Liver (tissue), 9 donors: ENCODE data around the gene PHAX. TPM values are rescaled to one million over a fixed set of nuclear protein-coding genes. Genes with fewer than 3 reads are reported as not detected.

Experiments
- DNase-seq: peaks from one replicate; pipeline ENCODE4 v3.0.0-alpha.2; 2017; ENCODE audit warnings: low spot score
- H3K27ac ChIP-seq, 2 donors: one replicate each; pipeline ENCODE4 v1.7.0; 2013; ENCODE audit warnings: inconsistent platforms in 2 of 2, low read length in 2 of 2, control low read depth in 1 of 2, low read depth in 1 of 2, mild to moderate bottlenecking in 1 of 2
- H3K27me3 ChIP-seq, 4 donors: one replicate each; pipeline versions ENCODE4 v1.6.1 to v1.7.0; 2013; ENCODE audit warnings: low read length in 3 of 4, inconsistent platforms in 1 of 4, mild to moderate bottlenecking in 1 of 4, moderate library complexity in 1 of 4; ENCODE audit not compliant: control insufficient read depth in 4 of 4, insufficient read depth in 4 of 4
- H3K36me3 ChIP-seq, 4 donors: one replicate each; pipeline versions ENCODE4 v1.6.1 to v1.7.0; 2013; ENCODE audit warnings: low read length in 3 of 4, mild to moderate bottlenecking in 3 of 4, low read depth in 1 of 4, moderate library complexity in 1 of 4; ENCODE audit not compliant: control insufficient read depth in 4 of 4, insufficient read depth in 3 of 4
- H3K4me1 ChIP-seq, 4 donors: one replicate each; pipeline versions ENCODE4 v1.6.1 to v1.7.0; 2013; ENCODE audit warnings: low read length in 3 of 4, mild to moderate bottlenecking in 3 of 4, moderate library complexity in 1 of 4; ENCODE audit not compliant: control insufficient read depth in 4 of 4, insufficient read depth in 4 of 4
- H3K4me3 ChIP-seq, 3 donors: one replicate each; pipeline versions ENCODE4 v1.6.1 to v1.7.0; 2013; ENCODE audit warnings: low read length in 3 of 3, control low read depth in 1 of 3, low read depth in 1 of 3, mild to moderate bottlenecking in 1 of 3
- H3K9ac ChIP-seq, 2 donors: one replicate each; pipeline ENCODE4 v1.7.0; 2013; ENCODE audit warnings: low read length in 2 of 2, mild to moderate bottlenecking in 2 of 2, moderate library complexity in 2 of 2, control low read depth in 1 of 2, low read depth in 1 of 2
- H3K9me3 ChIP-seq, 4 donors: one replicate each; pipeline versions ENCODE4 v1.6.1 to v1.7.0; 2013; ENCODE audit warnings: low read length in 3 of 4; ENCODE audit not compliant: control insufficient read depth in 4 of 4
- ATF3 ChIP-seq: IDR thresholded peaks from 2 replicates; pipeline ENCODE4 v1.6.1; 2016; ENCODE audit warnings: antibody characterized with exemption
- CTCF ChIP-seq: fragments of 150-350 bp; IDR thresholded peaks from 2 replicates; pipeline ENCODE4 v1.5.1; 2017; ENCODE audit warnings: improper control_type of control experiment, low read depth, low read length; ENCODE audit not compliant: missing input control
- EGR1 ChIP-seq, 2 donors: IDR thresholded peaks; 2 replicates each; pipeline ENCODE4 v1.6.1; 2016 to 2018; ENCODE audit warnings: antibody characterized with exemption in 2 of 2, low read depth in 2 of 2
- FOXA1 ChIP-seq: IDR thresholded peaks from 2 replicates; pipeline ENCODE4 v1.6.1; 2016; ENCODE audit warnings: antibody characterized with exemption
- FOXA2 ChIP-seq: IDR thresholded peaks from 2 replicates; pipeline ENCODE4 v1.6.1; 2016; ENCODE audit warnings: antibody characterized with exemption
- GABPA ChIP-seq, 2 donors: IDR thresholded peaks in 1 of 2; conservative IDR thresholded peaks in 1 of 2; 2 replicates each; pipeline ENCODE4 v1.6.1; 2016; ENCODE audit warnings: antibody characterized with exemption in 2 of 2, mild to moderate bottlenecking in 1 of 2, moderate library complexity in 1 of 2
- HNF4A ChIP-seq, 2 donors: conservative IDR thresholded peaks; 2 replicates each; pipeline ENCODE4 v1.6.1; 2016; ENCODE audit warnings: antibody characterized with exemption in 2 of 2, mild to moderate bottlenecking in 2 of 2
- HNF4G ChIP-seq: IDR thresholded peaks from 2 replicates; pipeline ENCODE4 v1.6.1; 2016; ENCODE audit warnings: antibody characterized with exemption
- JUND ChIP-seq, 2 donors: IDR thresholded peaks; 2 replicates each; pipeline ENCODE4 v1.6.1; 2016; ENCODE audit warnings: antibody characterized with exemption in 2 of 2
- MAX ChIP-seq: IDR thresholded peaks from 2 replicates; pipeline ENCODE4 v1.6.1; 2016; ENCODE audit warnings: antibody characterized with exemption
- NR2F2 ChIP-seq: IDR thresholded peaks from 2 replicates; pipeline ENCODE4 v1.6.1; 2016; ENCODE audit warnings: antibody characterized with exemption
- RAD21 ChIP-seq, 2 donors: IDR thresholded peaks; 2 replicates each; pipeline ENCODE4 v1.6.1; 2016; ENCODE audit warnings: antibody characterized with exemption in 2 of 2, mild to moderate bottlenecking in 2 of 2
- REST ChIP-seq: IDR thresholded peaks from 2 replicates; pipeline ENCODE4 v1.6.1; 2016; ENCODE audit warnings: antibody characterized with exemption, mild to moderate bottlenecking
- RXRA ChIP-seq, 2 donors: IDR thresholded peaks; 2 replicates each; pipeline ENCODE4 v1.6.1; 2017 to 2018; ENCODE audit warnings: antibody characterized with exemption in 2 of 2, mild to moderate bottlenecking in 1 of 2
- SP1 ChIP-seq: IDR thresholded peaks from 2 replicates; pipeline ENCODE4 v1.6.1; 2018; ENCODE audit warnings: antibody characterized with exemption, mild to moderate bottlenecking
- TAF1 ChIP-seq: conservative IDR thresholded peaks from 2 replicates; pipeline ENCODE4 v1.6.1; 2016; ENCODE audit warnings: antibody characterized with exemption, mild to moderate bottlenecking
- YY1 ChIP-seq: IDR thresholded peaks from 2 replicates; pipeline ENCODE4 v1.6.1; 2016; ENCODE audit warnings: antibody characterized with exemption, mild to moderate bottlenecking
- ZBTB33 ChIP-seq: IDR thresholded peaks from 2 replicates; pipeline ENCODE4 v1.6.1; 2016; ENCODE audit warnings: antibody characterized with exemption
- WGBS: extraction: QIAGEN DNeasy Blood & Tissue Kit; methylation state at CpG from one replicate; pipeline ENCODE4 v1.1.7; 2013; 5-methylcytosine and 5-hydroxymethylcytosine counted together
- polyA plus RNA-seq, 2 donors: library from polyadenylated mRNA; stranded (reverse) in 1 of 2; unstranded in 1 of 2; fragments of 200-250 nt in 1 of 2; fragments of >200 nt in 1 of 2; fragmentation: Nextera tagmentation in 1 of 2; extraction: Ambion mirVana in 1 of 2; gene quantifications; one replicate each; pipeline versions ENCODE4 v1.2.1 to v1.2.3, GENCODE V29; 2013 to 2015
- total RNA-seq, 2 donors: library from RNA; depleted of rRNA; stranded (reverse); fragments of >200 nt; gene quantifications; one replicate each; pipeline ENCODE4 v1.2.3, GENCODE V29; 2014
- donor health status: healthy.
- donor health status: healthy.
- donor health status: healthy.
- donor health status: healthy.
- donor health status: healthy.

PHAX gene
- total and polyA plus RNA-seq, 4 donors: 10.3 to 32.6 (median 25.1) TPM

GRCh38 chr5:126628102-126628501 is 27.4 kb downstream of the PHAX start (continued):
- TF ChIP-seq REST: no peak
- no peak for TF ChIP-seq RXRA (IDR thresholded peaks at IDR 0.05)
- no peak for TF ChIP-seq YY1
- TF ChIP-seq HNF4G: no peak
- no peak for TF ChIP-seq HNF4A (conservative IDR thresholded peaks at IDR 0.05)
- TF ChIP-seq ATF3: no peak
- no peak for TF ChIP-seq FOXA1
- TF ChIP-seq MAX: no peak

- Histone ChIP-seq H3K27ac (peak overlapping the region in 1 of 2 donors; percentile 7), H3K9me3 (no peaks in the 10 kb centered on the region), H3K36me3 (no peaks in the 10 kb centered on the region), H3K27me3 (no peaks in the 10 kb centered on the region), H3K4me1 (peaks cover 2 to 9% (median 5%) of the 10 kb centered on the region in 4 donors), H3K4me3 (no peak overlapping the region), H3K9ac (no peak overlapping the region)
- TF ChIP-seq RAD21 (IDR thresholded peaks at IDR 0.05): peak in 1 of 2 donors; percentile 10
- peak; percentile 63 to 65 for TF ChIP-seq RXRA (IDR thresholded peaks at IDR 0.05)
- peak; percentile 59 for TF ChIP-seq SP1
- no peak for TF ChIP-seq GABPA (IDR thresholded peaks at IDR 0.05 in 1 of 2, conservative IDR thresholded peaks at IDR 0.05 in 1 of 2)
- peak in 1 of 2 donors; percentile 38 for TF ChIP-seq HNF4A (conservative IDR thresholded peaks at IDR 0.05)
- 40% methylated on average over 3 of the region's 3 CpGs for WGBS
- no peak for DNase-seq
Measured at GRCh38 chr5:126631920-126632319, 31.2 kb downstream of the PHAX start.

GRCh38 chr5:126633552-126633951 is 32.8 kb downstream of the PHAX start:
- H3K36me3 ChIP-seq: no peaks in the 10 kb centered on the region
- peaks cover 2 to 9% (median 5%) of the 10 kb centered on the region in 4 donors for H3K4me1 ChIP-seq
- H3K27me3 ChIP-seq: no peaks in the 10 kb centered on the region
- DNase-seq: no peak
- H3K9me3 ChIP-seq: no peaks in the 10 kb centered on the region
- TF ChIP-seq NR2F2 (no peak), CTCF (no peak), FOXA2 (no peak), MAX (no peak), JUND (IDR thresholded peaks at IDR 0.05) (no peak), HNF4G (no peak), GABPA (IDR thresholded peaks at IDR 0.05 in 1 of 2, conservative IDR thresholded peaks at IDR 0.05 in 1 of 2) (no peak), RXRA (IDR thresholded peaks at IDR 0.05) (no peak), EGR1 (IDR thresholded peaks at IDR 0.05; ENCODE audit: low read depth in 2 of 2) (no peak), FOXA1 (no peak), ATF3 (no peak), TAF1 (no peak), ZBTB33 (no peak), HNF4A (conservative IDR thresholded peaks at IDR 0.05) (no peak), YY1 (no peak), SP1 (no peak), REST (no peak), RAD21 (IDR thresholded peaks at IDR 0.05) (no peak)
- 87% methylated on average over 4 of the region's 4 CpGs for WGBS
- H3K4me3 ChIP-seq: no peak overlapping the region
- no peak overlapping the region for H3K27ac ChIP-seq
- no peak overlapping the region for H3K9ac ChIP-seq
